SH-SY5Y (cell line): ENCODE data around the gene PKNOX2.

Experiments used
- GATA2 ChIP-seq: IDR thresholded peaks from 2 replicates; pipeline ENCODE4 v1.6.1; 2011; ENCODE audit warnings: mild to moderate bottlenecking, low read depth, low read length
- GATA3 ChIP-seq: IDR thresholded peaks from 2 replicates; pipeline ENCODE4 v1.6.1; 2011; ENCODE audit warnings: low read depth, mild to moderate bottlenecking, low read length, moderate library complexity

DNA sequence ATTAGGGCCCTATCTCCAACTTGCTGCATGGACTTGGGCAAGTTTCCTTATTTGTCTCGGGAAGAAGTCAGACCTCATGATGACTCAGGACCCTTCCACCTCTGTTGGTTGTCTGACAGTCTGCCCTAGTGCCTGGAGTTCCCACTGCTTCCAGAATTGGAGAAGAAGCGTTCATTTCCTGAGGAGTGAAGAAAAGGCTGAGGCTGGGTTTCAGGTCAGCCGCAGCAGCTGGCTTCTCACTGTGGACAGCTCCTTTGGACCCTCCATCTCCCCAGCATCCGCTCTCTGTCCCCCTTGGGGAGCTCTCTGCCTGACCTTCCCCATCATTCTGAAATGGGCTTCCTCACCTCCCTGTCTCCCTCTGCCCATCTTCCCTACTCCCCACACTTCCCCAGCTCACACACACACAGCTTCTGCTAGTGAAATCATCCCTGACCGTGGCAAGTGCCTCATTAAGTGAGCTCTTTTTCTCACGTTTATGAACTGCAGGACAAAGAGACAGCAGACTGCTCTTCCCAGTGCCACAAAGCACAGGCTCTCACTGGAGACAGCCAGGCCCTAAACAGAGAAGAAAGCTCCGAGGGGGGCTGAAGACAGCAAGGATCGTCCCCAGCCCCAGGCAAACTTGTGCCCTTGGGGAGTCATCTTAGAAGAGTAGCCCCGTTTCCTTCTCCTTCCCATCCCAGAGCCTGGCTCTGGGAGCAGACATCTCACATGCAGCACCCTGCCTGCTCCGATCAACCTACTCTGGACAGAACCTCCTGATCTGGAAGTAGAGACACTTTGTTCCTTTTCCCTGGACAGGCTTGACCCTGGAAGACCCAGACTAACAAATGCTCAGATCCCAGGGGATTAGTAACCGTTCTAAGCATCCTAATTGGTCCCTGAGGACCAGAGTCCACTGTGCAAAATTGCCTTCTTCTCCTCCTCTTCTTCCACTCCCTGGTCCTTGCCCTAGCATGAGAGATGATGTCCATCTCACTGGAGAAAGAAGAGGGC, 173.6 kb downstream of the PKNOX2 start:
- TF ChIP-seq GATA2 (no peak), GATA3 (no peak)
